Measurements from ENCODE around the gene PLPP1.

DNA sequence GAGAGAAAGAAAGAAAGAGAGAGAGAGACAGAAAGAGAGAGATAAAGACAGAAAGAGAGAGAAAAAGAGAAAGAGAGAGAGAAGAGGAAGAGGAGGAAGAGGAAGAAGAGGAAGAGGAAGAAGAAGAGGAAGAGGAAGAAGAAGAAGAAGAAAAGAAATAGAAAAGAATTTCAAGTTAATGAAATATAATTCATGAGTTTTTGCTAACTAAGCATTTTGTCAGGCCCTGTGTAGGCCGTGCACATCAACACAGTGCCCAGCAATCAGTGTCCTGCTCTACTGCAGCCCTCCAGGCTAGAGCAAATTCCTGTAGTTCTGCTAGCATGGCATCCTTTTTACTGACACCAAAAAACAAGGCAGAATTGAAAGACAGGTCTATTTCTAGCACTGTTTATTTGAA, 62.1 kb downstream of the PLPP1 start:
- TF ChIP-seq, protein P1, sequence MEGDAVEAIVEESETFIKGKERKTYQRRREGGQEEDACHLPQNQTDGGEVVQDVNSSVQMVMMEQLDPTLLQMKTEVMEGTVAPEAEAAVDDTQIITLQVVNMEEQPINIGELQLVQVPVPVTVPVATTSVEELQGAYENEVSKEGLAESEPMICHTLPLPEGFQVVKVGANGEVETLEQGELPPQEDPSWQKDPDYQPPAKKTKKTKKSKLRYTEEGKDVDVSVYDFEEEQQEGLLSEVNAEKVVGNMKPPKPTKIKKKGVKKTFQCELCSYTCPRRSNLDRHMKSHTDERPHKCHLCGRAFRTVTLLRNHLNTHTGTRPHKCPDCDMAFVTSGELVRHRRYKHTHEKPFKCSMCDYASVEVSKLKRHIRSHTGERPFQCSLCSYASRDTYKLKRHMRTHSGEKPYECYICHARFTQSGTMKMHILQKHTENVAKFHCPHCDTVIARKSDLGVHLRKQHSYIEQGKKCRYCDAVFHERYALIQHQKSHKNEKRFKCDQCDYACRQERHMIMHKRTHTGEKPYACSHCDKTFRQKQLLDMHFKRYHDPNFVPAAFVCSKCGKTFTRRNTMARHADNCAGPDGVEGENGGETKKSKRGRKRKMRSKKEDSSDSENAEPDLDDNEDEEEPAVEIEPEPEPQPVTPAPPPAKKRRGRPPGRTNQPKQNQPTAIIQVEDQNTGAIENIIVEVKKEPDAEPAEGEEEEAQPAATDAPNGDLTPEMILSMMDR (IDR thresholded peaks at IDR 0.05; ENCODE audit: low read depth, low read length, missing input control), result no peak
- TF ChIP-seq REST (IDR thresholded peaks at IDR 0.05), result no peak
